Posterior vena cava (tissue), 2 donors: Measurements from ENCODE around the gene RDH12. TPM values are rescaled to one million over a fixed set of nuclear protein-coding genes. Genes with fewer than 3 reads are reported as not detected.

Experiments
- DNase-seq: peaks from one replicate; pipeline ENCODE4 v3.0.0-alpha.2; 2020; ENCODE audit warnings: low spot score
- intact Hi-C, 2 donors: fragments of 100-400 bp; cut with DNase I; formaldehyde crosslinking; loops; one replicate each; pipeline versions ENCODE4 v1.14.1 to v1.14.2; 2022 to 2023
- total RNA-seq, 2 donors: library from RNA; stranded (reverse); fragmentation: NEBNext Ultra II Directional; extraction: Animal tissue kit (Norgen Biotek cat#: 25700); gene quantifications; one replicate each; pipeline ENCODE4 v1.2.1, GENCODE V29; 2021
- donor health status: DM: yes; HTN: yes; CAD: no.
- donor health status: DM: yes; HTN: yes; CAD: no.

The RDH12 gene
- total RNA-seq, 2 donors from 2014 or later, result 0.23 TPM; not detected in 1

- no peak for DNase-seq
- intact Hi-C loops, result no loop called here
Measured at GRCh38 chr14:67782090-67782489, 80.4 kb downstream of the RDH12 start.

Other genes with a start within 250 kb of the RDH12 start
- 1 to 10 TPM; 1.7 to 4.4 TPM for gene TMEM229B, start 213.2 kb upstream of the RDH12 start, total RNA-seq
- gene PLEKHH1, start 168.6 kb upstream of the RDH12 start, total RNA-seq, result 1 to 10 TPM; 1.4 to 1.8 TPM
- 10 to 100 TPM; 15.4 to 17.3 TPM for gene PIGH, start 101.6 kb upstream of the RDH12 start, total RNA-seq
- gene ARG2, start 82.0 kb upstream of the RDH12 start, total RNA-seq, result 1 to 10 TPM; 1.9 to 5.1 TPM
- gene VTI1B, start 27.3 kb upstream of the RDH12 start, total RNA-seq, result 100 to 1,000 TPM; 111 to 117 TPM
- gene RDH11, start 6.1 kb upstream of the RDH12 start, total RNA-seq, result 10 to 100 TPM; 29.9 to 31.7 TPM
- 10 to 100 TPM; 18.7 to 23.1 TPM for gene ZFYVE26, start 114.7 kb downstream of the RDH12 start, total RNA-seq
- 10 to 100 TPM; 13.7 to 15.1 TPM for gene RAD51B, start 117.9 kb downstream of the RDH12 start, total RNA-seq